OCI-M1 (cell line): ENCODE results near the gene MYH6.
"Not testable (repeated sequence)": the region's sequence is repeated elsewhere in the genome, so short reads cannot be mapped to it uniquely, and the experiment has no call there.

ENCODE experiments used
- DNase-seq: peaks from one replicate; lab custom pipeline; 2025; lab: John Stamatoyannopoulos, UW

MYH6 gene

DNA sequence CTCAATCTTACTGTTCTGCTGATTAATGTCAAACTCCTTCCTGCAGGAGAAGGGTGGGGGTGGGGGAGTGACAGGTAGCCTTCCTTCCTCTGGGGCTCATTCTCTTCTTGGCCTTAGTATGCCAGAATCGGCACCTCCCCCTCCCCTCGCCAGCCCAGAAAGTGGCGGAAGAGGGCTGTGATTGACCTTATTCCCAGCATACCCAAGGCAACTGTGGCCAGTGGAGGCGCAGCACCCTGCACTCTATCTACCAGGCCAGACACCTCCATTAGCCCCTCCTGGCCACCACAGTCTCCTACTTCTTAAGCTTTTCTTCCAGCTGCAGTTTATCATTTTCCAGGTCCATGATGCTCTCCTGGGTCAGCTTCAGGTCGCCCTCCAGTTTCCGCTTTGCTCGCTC is 15.5 kb downstream of the MYH6 start:
- no peak for DNase-seq

DNA sequence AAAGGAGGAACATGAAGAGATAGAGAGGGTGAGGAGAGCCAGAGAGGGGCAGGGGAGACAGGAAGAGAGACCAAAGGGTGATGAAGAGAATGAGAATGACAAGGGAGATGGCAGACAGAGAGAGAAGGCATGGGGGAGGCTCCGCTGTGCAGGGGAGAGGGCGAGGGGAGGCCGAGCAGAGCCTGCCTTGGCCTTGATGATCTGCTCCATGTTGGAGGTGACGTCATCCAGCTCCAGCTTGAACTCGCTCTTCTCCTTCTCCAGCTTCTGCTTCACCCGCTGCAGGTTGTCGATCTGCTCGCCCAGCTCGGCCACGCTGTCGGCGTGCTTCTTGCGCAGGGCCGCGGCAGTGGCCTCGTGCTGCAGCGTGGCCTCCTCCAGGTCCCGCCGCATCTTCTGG is 18.2 kb downstream of the MYH6 start:
- DNase-seq: not testable (repeated sequence)

DNA sequence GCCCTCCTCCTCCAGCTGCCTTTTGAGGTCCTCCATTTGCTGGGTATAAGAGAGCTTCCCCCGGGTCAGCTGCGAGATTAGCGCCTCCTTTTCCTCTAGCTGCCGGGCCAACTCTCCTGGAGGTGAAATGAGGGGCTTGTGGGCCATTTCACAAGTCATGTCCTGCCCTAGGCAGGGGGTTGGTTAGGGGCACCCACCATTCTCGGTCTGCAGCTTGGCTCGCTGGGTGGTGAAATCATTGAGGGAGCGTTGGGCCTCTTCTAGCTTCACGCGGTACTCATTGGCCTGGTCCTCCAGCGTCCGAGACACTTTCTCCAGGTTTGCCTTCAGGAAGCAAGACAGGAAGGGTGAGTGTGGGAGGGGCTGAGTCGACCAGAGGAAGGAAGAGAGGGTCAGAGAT is 18.7 kb downstream of the MYH6 start:
- DNase-seq: no peak

DNA sequence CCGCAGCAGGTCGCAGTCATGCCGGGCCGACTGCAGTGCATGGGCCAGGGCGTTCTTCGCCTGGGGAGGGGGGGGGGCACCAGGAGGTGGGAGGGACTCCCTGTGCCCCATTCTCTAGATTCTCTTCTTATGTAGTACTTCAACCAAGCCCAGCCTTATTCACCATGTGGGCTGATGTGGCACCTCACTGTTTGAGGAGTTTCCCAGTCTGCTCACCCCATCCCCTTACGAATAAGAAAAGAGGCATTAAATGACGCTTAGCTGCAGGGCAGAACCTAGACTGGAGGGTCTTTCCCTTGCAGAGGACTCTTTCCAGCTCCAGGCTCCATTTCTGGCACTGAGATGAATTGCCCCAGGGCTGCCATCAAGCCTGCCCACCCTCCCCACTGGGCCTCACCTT is 19.1 kb downstream of the MYH6 start:
- no peak for DNase-seq

DNA sequence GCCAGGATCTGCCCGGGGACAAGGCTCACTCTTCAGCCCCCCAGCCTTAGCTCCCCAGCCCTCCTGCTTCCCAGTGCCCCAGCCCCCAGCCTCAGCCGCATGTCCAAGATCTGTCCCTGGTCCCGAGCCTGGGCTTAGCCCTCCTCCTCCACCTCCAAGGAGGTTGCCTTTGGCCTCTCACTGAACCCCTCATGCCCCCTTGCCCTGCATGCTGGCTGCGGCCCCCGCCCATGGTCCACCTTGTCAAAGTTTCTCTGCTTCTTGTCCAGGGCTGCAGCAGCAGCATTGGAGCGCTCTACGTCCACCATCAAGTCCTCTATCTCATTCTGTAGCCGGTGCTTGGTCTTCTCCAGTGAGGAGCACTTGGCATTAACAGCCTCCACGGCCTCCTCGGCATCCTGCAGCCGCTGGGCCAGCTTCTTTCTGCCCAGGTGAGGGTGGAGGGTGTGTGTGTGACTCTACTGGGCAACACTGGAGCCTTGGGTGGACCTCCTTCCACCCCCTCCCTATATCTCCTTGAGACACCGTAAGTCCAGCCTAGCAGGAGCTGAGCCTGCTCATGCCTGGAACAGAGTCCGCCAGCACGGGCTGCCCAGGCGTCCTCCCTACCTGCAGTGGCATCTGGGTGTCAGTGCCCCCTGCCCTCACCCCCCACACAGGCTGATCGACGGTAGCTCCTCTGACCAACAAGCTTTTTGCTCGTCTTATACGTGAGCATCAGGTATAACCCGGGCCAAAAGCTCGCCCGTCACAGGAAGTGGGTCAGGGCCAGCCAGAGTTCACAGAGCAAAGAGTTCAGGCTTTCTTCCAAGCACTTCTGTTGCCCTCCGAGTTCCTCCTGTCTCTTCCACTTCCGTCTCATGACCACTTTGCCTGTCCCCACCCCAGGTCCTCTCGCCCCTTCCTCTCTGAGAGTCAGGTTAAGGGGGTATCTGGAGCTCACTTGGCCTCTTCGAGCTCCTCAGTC is 19.9 kb downstream of the MYH6 start:
- DNase-seq: no peak

DNA sequence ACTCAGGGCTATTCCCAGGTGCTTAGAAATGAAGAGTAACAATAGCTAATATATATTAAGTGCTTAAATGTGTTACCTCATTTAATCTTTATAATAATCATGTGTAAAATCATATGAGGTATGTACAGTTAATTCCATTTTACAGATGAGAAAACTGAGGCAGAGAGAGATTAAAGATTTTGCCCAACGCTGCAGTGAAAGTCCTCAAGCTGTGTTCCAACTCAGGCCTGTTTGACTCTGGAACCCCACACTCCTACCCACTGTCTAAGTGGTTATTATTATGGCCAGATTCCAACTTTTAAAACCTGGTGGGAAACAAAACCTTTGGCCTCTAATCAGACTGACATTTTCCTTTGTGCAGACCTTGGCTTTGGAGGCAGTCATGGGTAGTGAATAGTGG is 21.1 kb downstream of the MYH6 start:
- DNase-seq: no peak

DNA sequence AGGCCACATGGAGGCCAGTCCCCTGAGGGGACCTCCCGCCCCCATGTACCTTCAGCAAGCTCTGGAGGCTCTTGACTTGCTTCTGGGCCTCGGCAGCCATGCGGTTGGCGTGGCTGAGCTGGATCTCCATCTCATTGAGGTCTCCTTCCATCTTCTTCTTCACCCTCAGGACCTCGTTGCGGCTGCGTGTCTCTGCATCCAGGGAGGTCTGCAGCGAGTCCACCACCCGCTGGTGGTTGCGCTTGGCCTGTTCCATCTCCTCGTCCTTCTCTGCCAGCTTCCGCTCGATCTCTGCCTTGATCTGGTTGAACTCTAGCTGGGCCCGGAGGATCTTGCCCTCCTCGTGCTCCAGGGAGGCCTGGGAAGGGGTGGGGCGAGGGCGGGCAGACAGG is 21.8 kb downstream of the MYH6 start:
- not testable (repeated sequence) for DNase-seq

DNA sequence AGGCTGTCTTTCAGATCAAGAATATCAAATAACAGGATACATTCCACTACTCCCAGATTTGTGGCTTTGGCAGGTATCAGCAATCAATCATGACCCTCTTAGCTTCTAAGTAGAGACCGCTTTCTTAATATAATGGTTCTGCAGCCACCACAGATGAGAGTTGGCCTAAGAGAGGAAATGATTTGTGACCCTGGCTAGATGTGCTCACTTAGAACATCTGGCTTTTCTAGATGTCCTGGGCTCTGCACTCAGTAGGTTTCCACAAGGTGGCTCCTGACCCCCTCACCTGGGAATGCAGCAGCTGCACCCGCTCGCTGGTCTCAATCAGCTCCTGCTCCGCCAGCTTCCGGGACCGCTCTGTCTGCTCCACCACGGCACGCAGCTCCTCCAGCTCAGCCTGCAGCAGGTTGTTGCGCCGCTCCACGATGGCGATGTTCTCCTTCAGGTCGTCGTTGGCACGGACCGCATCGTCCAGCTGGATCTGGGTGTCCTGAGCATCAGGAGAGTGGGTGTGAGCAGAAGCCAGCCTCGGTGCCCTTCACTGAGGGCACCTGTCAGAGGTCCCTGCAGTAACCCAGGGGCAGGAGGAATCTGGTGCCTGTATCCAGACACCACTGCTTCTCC is 22.3 kb downstream of the MYH6 start:
- no peak for DNase-seq

DNA sequence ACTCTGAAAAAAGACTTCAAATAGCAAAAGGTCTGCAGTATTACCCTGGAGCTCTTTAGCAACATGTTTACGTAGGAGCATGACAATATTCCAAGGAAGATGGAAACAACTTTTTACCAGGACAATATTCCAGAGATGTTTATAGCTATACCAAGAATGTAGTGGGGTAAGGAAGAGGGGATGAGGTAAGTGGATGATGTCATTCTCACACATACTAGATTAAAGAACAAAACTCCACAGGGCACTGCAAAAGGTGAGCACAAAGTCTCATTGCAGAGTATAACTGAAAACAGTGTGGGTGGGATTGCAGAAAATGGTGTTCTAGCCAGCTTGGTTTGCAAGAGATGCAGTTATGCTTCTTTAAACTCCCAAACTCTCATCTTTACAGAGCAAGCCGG is 22.8 kb downstream of the MYH6 start:
- no peak for DNase-seq

DNA sequence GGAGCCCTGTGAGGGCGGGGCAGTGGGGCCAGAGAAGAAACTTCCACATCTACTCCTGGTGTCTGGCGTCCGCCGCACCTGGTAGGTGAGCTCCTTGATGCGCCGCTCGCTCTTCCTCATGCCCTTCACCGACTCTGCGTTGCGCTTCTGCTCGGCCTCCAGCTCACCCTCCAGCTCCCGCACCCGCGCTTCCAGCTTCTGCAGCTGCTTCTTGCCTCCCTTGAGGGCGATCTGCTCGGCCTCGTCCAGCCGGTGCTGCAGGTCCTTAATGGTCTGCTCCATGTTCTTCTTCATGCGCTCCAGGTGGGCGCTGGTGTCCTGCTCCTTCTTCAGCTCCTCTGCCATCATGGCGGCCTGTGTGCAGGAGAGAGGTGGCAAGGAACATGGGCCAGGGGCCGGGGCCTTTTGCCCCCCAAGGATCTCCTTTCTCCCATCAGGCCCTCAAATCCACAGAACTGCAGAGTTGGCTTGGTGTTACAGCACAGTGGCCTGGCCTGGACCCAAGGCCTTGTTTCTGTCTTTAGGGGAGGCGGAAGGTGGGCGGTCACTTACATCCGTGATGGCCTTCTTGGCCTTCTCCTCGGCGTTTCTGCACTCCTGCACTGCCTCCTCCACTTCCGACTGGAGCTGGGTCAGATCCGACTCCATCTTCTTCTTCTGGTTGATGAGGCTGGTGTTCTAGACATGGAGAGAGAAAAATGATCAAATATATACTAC is 23.6 kb downstream of the MYH6 start:
- DNase-seq: no peak

DNA sequence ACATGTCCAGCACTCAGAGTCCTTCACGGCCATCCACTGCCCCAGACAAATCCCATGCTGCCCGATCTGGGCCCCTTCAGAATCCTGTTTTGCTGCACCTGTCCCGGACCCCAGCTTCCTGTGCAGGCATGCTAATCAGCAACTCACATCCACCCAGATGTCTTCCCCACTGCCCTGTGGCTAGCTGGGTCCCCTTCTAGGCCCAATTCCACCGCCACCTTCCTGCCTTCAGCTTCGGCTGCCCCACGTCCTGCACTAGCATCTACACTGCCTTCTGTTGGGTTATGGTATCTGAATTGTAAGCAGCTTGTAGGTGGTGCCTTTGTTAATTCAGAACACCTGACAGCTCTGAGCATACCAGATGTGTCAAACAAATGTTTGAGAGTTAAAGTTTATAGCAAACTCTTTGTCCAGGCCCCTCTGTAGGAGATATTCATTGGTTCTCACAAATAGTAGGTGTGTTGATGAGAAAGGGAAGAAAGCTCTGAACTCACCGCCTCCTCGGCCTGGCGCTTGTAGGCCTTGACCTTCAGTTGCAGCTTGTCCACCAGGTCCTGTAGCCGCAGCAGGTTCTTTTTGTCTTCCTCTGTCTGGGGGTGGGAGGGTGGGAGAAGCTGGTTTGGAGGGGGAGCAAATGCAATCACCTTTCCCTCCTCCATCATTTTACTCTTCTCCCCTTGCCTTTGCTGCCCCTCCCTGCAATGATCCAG is 25.2 kb downstream of the MYH6 start:
- no peak for DNase-seq

DNA sequence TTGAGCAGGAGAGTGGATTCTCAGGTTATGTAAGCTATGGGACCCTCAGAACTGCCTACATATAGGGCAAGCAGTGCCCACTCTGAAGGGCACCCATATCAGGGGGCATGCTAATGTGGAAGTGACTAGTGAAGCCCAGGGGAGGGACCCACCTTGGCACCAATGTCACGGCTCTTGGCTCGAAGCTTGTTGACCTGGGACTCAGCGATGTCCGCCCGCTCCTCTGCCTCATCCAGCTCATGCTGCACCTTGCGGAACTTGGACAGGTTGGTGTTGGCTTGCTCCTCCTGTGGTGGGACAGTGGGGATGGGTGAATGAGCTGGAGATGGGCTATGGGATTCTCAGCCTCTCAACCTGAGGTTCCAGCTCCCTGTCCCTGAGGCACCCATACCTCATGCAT is 25.8 kb downstream of the MYH6 start:
- no peak for DNase-seq

DNA sequence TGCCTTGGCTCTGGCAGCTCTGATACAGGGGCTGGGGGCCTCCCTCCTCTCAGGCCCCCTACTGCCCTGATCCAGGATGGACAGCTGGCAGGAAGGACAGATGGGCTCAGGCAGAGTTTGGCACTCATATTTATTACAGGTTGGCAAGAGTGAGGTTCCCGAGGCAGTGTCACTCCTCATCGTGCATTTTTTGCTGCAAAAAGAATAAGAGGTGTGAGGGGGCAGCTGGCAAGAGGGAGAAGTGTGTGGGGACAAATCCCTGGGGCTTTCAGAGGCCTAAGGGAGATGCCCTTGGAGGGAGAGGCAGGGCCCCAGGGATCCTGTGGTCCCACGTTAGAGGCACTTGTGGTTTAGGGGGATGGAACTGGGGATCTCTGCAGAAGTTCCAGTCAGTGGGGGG is 26.2 kb downstream of the MYH6 start:
- no peak for DNase-seq

DNA sequence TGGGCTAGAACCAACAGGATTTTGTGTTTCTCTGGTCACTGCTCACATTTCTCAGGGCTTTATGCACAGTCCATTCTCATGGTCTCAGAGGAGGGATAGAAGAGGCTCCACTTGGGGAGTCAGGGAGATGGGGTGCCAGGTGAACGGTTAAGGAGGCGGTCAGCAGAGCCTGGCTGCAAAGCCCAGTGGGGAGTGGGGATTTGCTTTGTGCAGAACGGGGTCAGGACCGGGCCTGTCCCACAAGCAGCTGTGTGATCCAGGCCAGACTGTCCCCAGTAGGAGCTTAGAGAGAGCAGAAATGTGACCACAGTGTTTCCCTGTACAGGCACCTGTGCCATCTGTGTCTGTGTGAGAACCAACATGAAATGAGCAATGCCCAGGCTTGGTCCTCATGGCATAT is 27.1 kb downstream of the MYH6 start:
- DNase-seq: no peak

DNA sequence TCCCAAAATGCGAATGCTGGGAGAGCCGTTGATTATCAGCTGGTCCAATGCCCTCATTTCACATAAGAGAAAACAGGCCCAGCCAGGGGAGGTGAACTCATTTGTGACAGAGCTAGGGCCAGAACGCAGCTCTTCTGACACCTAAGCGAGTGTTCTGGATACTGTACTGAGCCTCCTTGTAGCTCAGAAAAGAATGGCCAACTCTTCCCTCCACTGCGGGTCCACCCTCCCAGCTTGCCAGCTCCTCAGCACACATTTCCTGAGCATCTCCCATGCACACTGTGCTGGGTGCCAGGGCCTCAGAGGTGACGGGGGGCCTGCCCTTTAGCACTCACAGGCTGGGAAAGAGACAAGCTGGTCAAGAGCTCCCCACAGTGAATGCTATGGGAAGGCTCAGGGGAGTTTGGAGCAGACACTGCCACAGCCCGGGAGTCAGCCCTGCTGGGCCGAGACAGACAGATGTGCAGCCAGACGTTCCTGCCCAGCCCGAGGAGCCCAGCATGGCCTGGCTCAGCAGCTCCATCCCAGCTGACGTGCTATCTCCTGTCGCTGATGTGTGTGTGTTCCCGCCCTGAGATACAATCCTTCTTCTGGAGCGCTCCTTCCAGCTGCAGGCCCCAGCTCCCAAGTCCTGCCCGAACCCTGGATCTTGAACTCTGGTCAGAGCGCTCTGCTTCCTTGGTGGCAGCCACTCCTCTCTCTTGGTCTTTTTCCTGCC is 27.7 kb downstream of the MYH6 start:
- DNase-seq: no peak

DNA sequence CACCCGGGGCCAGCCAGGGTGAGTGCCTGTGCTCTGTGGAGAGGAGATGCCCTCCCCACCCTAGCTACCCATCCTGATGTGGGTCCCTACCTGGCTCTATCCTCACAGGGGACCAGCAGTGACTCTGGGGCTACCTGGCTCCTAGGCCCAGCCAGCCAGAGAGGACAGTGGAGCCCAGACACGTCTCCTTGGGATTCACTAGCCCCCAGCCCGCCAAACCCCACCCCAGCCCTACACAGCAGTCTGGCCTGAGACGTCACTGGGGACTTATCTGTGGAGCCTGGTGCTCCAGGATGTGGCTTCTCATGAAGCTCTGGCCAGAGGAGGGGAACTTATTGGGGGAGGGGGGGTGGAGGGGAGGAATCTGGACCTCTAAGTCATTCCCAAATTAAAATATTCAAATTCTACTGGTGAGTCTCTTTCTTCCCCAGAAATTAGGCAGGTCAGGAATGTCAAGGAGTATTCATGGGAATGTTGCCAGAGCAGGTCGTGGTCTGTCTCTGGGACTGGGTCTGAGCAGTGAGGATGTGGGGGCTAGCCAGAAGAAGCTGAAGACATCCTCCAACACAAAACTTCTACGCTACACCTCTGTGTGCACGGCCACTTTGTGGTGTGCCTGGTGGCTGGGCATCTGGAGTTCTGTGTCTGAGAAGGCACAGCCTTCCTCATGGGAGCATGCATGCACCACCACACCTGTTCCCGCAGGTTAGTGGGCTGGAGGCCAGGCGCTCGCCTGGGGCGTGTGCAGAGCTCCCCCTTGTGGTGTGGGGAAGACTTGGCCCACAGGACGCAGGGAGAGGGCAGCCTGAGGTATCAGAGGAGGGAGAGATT is 28.5 kb downstream of the MYH6 start:
- peak; percentile 60 for DNase-seq

DNA sequence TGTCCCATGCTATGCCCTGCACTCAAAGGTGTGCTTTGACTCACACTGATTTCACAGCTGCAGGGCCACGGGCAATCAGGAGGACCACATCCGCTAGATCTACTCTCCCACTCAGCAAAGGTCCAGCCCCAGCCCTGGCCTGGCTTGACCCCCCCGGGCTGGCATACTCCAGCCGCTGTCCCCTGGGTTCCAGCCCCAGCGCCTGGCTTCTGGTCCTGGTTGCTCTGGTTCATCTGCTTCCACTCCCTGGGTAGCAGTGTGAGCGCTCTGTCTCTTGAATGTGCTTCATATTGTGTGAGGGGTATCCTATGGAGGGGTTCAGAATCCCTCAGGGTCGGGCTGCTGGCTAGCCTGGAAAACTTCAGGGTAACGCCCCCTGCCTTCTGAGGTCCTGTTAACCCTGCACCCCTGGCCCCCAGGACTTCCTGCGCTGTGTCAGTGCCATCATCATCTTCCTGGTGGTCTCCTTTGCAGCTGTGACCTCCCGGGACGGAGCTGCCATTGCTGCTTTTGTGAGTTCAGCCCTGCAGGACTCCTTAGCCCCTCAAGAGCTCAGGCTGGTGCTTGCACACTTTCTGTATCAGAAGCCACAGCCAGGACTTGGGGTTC is 29.4 kb downstream of the MYH6 start:
- no peak for DNase-seq

DNA sequence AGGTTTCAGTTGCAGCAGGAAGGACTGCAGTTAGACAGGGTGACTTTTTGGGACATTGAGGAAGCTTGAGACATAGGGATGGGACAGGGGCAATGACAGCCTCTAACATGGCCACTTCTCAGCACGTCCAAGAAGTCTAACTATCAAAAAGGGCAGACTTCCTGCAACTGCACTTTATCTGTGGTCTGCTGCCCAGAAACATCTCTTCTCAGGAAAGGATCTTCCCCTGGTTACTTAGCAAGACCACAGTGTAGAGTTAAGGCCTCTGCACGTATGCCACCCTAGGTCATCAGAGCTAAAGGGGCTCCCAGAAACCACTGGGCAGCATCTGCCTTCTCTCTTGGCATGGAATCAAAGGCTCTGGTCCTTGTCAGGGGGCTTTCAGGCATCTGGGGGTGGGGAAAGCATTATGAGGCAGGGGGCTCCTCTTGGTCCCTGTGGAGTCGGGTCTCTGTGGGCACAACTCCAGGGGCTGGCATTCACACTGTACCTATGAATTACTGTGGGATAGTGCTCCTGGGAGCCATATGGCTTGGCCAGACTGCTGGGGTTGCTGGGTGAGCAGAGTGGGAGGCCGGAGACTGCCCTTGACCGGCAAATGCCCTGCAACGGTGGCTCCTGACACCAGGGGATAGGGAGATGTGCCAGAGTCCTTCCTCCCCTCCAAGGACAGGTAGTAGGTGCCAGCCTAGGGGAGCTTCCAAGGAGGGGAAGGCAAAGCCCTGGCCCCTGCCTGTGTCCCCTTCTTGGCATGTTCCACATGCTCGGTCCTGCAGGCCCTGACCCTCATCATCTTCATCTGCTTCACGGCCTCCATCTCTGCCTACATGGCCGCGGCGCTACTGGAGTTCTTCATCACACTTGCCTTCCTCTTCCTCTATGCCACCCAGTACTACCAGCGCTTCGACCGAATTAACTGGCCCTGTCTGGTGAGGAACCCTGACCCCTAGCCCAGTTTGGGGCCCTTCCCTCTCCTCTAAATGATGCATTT is 30.2 kb downstream of the MYH6 start:
- peak; percentile 28 for DNase-seq

DNA sequence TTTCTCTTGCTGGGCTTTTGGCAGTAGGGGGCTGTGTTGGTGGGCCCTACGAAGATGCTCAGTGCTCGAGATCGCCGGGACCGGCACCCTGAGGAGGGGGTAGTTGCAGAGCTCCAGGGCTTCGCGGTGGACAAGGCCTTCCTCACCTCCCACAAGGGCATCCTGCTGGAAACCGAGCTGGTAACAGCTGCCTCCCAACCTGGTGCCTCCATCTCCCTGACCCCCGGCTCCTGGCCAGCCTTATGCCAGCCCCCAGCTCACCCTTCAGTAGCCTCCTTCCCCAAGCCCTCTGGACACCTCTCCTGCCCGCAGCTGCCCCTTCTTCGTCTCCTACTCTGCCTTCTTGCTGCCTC is 30.9 kb downstream of the MYH6 start:
- DNase-seq: no peak
